Spleen (tissue), 7 donors: ENCODE results near the gene CFAP161.

Experiments used
- POLR2A ChIP-seq, 3 donors: fragments of 450-650 bp; IDR thresholded peaks; one replicate each; pipeline ENCODE4 v1.5.1; 2017; ENCODE audit warnings: antibody characterized with exemption in 3 of 3, mild to moderate bottlenecking in 1 of 3
- POLR2AphosphoS5 ChIP-seq, 3 donors: sonication (generic); formaldehyde crosslinking; IDR thresholded peaks; one replicate each; pipeline ENCODE4 v1.5.1; 2017; ENCODE audit warnings: antibody characterized with exemption in 3 of 3
- TF ChIP-seq, protein P1 (sequence below), 11 experiments: fragments of 200-600 bp in 7 of 11; fragments of 450-650 bp in 4 of 11; sonication (generic) in 4 of 11; IDR thresholded peaks in 8 of 11; conservative IDR thresholded peaks in 3 of 11; 1 replicate in 7 of 11; 2 replicates in 4 of 11; pipeline versions ENCODE4 v1.4.0 to v1.8.0; 2016 to 2021; ENCODE audit warnings: antibody characterized with exemption in 11 of 11, inconsistent platforms in 4 of 11, mild to moderate bottlenecking in 1 of 11
- donor health status: DM: no; HTN: no; CAD: no; lungs with moderate emphysema.
- donor health status: DM: no; HTN: no; CAD: no.
- donor health status: DM: no; HTN: no; CAD: no.

GRCh38 chr15:81160312-81161159 lies 26.5 kb downstream of the CFAP161 start:
- TF ChIP-seq, protein P1, sequence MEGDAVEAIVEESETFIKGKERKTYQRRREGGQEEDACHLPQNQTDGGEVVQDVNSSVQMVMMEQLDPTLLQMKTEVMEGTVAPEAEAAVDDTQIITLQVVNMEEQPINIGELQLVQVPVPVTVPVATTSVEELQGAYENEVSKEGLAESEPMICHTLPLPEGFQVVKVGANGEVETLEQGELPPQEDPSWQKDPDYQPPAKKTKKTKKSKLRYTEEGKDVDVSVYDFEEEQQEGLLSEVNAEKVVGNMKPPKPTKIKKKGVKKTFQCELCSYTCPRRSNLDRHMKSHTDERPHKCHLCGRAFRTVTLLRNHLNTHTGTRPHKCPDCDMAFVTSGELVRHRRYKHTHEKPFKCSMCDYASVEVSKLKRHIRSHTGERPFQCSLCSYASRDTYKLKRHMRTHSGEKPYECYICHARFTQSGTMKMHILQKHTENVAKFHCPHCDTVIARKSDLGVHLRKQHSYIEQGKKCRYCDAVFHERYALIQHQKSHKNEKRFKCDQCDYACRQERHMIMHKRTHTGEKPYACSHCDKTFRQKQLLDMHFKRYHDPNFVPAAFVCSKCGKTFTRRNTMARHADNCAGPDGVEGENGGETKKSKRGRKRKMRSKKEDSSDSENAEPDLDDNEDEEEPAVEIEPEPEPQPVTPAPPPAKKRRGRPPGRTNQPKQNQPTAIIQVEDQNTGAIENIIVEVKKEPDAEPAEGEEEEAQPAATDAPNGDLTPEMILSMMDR (IDR thresholded peaks at IDR 0.05 in 8 of 11, conservative IDR thresholded peaks at IDR 0.05 in 3 of 11), result no peak
- TF ChIP-seq POLR2AphosphoS5 (IDR thresholded peaks at IDR 0.05) (no peak), POLR2A (IDR thresholded peaks at IDR 0.05) (no peak)
